Nephron (organoid): ENCODE results near the gene SP140.

ENCODE experiments used
- H3K27ac Mint-ChIP-seq, 3 experiments: 2 replicates each; pipeline ENCODE4 v1.8.0; 2020; ENCODE audit warnings: mixed read lengths in 3 of 3, mild to moderate bottlenecking in 2 of 3, moderate library complexity in 1 of 3
- H3K27me3 Mint-ChIP-seq: 2 replicates; pipeline ENCODE4 v1.8.0; 2021; ENCODE audit warnings: low read depth, mild to moderate bottlenecking, moderate library complexity, mixed read lengths
- H3K36me3 Mint-ChIP-seq: 2 replicates; pipeline ENCODE4 v1.8.0; 2020; ENCODE audit warnings: low read depth, mixed read lengths
- H3K4me1 Mint-ChIP-seq: 2 replicates; pipeline ENCODE4 v1.8.0; 2020; ENCODE audit warnings: mixed read lengths
- H3K4me3 Mint-ChIP-seq, 3 experiments: 2 replicates each; pipeline ENCODE4 v1.8.0; 2020; ENCODE audit warnings: mild to moderate bottlenecking in 3 of 3, mixed read lengths in 3 of 3, moderate library complexity in 2 of 3
- H3K9me3 Mint-ChIP-seq: 2 replicates; pipeline ENCODE4 v1.8.0; 2020; ENCODE audit warnings: mixed read lengths
- CTCF ChIP-seq, 3 experiments: fragments of 200-600 bp; sonication (generic); IDR thresholded peaks; one replicate each; pipeline ENCODE4 v1.5.0; 2021; ENCODE audit warnings: antibody characterized with exemption in 3 of 3; ENCODE audit not compliant: unreplicated experiment in 3 of 3

The SP140 gene

GRCh38 chr2:230208576-230208975, 17.0 kb upstream of the SP140 start:
- no peaks in the 10 kb centered on the region for H3K27me3 Mint-ChIP-seq
- no peak for TF ChIP-seq CTCF (IDR thresholded peaks at IDR 0.05; ENCODE audit: unreplicated experiment in 3 of 3)
- H3K9me3 Mint-ChIP-seq = no peaks in the 10 kb centered on the region
- peaks cover 14% of the 10 kb centered on the region for H3K36me3 Mint-ChIP-seq
- H3K4me1 Mint-ChIP-seq = no peaks in the 10 kb centered on the region
- H3K27ac Mint-ChIP-seq = no peak overlapping the region
- H3K4me3 Mint-ChIP-seq = no peak overlapping the region

DNA sequence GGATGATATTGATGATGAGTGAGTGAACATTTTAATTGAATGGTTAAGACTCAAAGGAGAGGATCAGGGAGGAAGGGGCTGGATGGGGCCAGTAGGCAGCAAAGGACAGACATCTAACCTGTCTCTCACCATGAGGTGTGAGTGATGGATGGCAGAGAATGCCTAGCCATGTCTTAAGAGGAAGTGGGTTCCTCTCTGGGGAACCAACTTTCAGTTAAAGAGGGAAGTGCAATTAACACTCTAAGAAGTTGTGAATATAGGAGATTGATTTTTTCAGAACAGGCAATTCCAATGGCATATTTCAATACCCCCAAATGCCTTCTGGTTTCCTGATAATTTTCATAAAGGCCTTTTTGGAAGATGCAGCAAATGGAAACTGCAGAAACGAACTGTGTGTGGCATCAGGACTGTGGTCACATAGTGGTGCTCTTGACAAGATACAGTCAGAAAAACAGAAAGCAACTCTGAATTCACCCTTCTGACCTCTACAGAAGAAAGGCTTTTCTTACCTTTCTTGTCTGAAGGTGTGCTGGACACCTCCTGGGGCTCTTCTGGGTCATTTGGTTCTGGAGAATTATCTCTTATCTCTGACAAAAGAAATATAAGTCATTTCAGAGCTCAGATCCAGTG, 16.0 kb upstream of the SP140 start:
- Mint-ChIP-seq H3K27me3 (no peaks in the 10 kb centered on the region), H3K36me3 (peaks cover 14% of the 10 kb centered on the region), H3K4me3 (no peak overlapping the region)

DNA sequence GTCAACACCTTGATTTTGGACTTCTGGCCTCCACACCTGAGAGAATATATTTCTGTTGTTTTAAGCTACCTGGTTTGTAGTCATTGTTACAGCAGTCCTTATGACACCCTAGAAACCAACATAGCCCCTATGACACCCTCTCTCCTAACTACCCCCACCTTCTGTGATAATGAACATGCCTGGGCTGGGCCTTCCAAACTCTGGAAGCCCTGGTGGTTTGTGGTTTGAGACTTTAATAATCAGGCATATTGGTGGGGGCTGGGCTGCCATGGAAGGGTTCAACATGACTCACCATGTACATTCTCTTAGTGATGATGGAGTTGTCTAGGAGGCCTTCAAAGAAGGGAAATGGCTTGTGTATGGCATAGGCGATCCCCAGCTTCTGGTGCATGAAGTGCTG, 9.0 kb upstream of the SP140 start:
- Mint-ChIP-seq H3K4me3 (no peak overlapping the region), H3K27ac (no peak overlapping the region), H3K9me3 (no peaks in the 10 kb centered on the region), H3K4me1 (peaks cover 16% of the 10 kb centered on the region), H3K27me3 (no peaks in the 10 kb centered on the region), H3K36me3 (peaks cover 8% of the 10 kb centered on the region)
- TF ChIP-seq CTCF (IDR thresholded peaks at IDR 0.05; ENCODE audit: unreplicated experiment in 3 of 3) = no peak

More for the DNA sequence above, 16.0 kb upstream of the SP140 start:
- no peak overlapping the region for H3K27ac Mint-ChIP-seq
- H3K9me3 Mint-ChIP-seq = no peaks in the 10 kb centered on the region
- no peak for TF ChIP-seq CTCF (IDR thresholded peaks at IDR 0.05; ENCODE audit: unreplicated experiment in 3 of 3)
- H3K4me1 Mint-ChIP-seq = no peaks in the 10 kb centered on the region

DNA sequence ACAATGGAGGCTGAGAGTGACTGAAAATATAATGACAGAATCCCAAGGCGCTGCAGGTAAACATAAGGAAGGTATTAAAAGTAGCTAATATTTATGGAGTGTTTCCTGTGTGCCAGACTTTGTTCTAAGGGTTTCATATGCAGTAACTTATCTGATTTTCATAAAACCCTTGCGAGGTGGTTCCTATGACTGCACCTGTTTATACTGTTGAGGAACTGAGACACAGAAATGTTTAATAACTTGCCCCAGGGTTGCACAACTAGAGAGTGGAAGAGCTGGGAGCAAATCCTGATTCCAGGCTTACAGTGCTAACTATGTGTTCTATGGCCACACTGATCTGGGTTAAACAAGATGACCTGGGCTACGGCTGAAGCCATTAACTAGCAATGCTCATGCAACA, 8.1 kb upstream of the SP140 start:
- Mint-ChIP-seq H3K4me3 (peak overlapping the region in 1 of 3 experiments; percentile 33), H3K36me3 (peaks cover 4% of the 10 kb centered on the region), H3K9me3 (no peaks in the 10 kb centered on the region), H3K4me1 (peaks cover 16% of the 10 kb centered on the region), H3K27ac (no peak overlapping the region), H3K27me3 (no peaks in the 10 kb centered on the region)
- TF ChIP-seq CTCF (IDR thresholded peaks at IDR 0.05; ENCODE audit: unreplicated experiment in 3 of 3) = no peak

- Mint-ChIP-seq H3K36me3 (peaks cover 4% of the 10 kb centered on the region), H3K9me3 (no peaks in the 10 kb centered on the region), H3K27me3 (no peaks in the 10 kb centered on the region), H3K4me1 (peaks cover 16% of the 10 kb centered on the region), H3K4me3 (peak overlapping the region; percentile 24 to 69 (median 35)), H3K27ac (peak overlapping the region in 2 of 3 experiments; percentile 4 to 14)
- TF ChIP-seq CTCF (IDR thresholded peaks at IDR 0.05; ENCODE audit: unreplicated experiment in 3 of 3) = no peak
Observed at GRCh38 chr2:230218421-230218820, 7.1 kb upstream of the SP140 start.
